ENCODE results near the gene PTPRF. TPM values are rescaled to one million over a fixed set of nuclear protein-coding genes. Genes with fewer than 3 reads are reported as not detected.

Gene PTPRF
- total and polyA plus RNA-seq, 3 donors from 2014 or later = 43.1 to 51.0 (median 45.4) TPM

DNA sequence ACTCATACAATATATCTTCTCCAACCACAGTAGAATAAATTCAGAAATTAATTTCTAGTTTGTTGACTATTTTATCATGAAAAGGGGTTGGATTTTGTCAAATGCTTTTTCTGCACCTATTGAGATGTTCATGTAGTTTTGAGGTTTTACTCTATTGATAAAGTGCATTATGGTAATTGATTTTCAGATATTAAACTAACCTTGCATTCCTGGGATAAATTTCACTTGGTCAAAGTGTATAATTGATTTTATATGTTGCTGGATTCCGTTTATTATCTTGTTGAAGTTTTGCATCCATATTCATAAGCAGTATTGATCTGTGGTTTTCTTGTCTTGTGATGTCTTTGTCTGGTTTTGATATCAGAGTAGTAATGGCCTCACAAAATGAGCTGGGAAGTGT, 42.5 kb upstream of the PTPRF start:
- Histone ChIP-seq H3K4me1 (no peaks in the 10 kb centered on the region), H3K9me3 (no peaks in the 10 kb centered on the region), H3K27ac (no peak overlapping the region), H3K4me3 (no peak overlapping the region), H3K36me3 (ENCODE audit: low read depth, missing control alignments) (no peaks in the 10 kb centered on the region), H3K27me3 (no peaks in the 10 kb centered on the region)
- intact Hi-C loops (cut with DNase I; ENCODE audit: low total_unique reads) = no loop called here
- 88 to 90% methylated on average over 1 of the region's 1 CpG for WGBS, 2 donors
- TF ChIP-seq, protein P1, sequence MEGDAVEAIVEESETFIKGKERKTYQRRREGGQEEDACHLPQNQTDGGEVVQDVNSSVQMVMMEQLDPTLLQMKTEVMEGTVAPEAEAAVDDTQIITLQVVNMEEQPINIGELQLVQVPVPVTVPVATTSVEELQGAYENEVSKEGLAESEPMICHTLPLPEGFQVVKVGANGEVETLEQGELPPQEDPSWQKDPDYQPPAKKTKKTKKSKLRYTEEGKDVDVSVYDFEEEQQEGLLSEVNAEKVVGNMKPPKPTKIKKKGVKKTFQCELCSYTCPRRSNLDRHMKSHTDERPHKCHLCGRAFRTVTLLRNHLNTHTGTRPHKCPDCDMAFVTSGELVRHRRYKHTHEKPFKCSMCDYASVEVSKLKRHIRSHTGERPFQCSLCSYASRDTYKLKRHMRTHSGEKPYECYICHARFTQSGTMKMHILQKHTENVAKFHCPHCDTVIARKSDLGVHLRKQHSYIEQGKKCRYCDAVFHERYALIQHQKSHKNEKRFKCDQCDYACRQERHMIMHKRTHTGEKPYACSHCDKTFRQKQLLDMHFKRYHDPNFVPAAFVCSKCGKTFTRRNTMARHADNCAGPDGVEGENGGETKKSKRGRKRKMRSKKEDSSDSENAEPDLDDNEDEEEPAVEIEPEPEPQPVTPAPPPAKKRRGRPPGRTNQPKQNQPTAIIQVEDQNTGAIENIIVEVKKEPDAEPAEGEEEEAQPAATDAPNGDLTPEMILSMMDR (IDR thresholded peaks at IDR 0.05) = no peak
- no peak for TF ChIP-seq POLR2A (IDR thresholded peaks at IDR 0.05)
- DNase-seq = no peak

DNA sequence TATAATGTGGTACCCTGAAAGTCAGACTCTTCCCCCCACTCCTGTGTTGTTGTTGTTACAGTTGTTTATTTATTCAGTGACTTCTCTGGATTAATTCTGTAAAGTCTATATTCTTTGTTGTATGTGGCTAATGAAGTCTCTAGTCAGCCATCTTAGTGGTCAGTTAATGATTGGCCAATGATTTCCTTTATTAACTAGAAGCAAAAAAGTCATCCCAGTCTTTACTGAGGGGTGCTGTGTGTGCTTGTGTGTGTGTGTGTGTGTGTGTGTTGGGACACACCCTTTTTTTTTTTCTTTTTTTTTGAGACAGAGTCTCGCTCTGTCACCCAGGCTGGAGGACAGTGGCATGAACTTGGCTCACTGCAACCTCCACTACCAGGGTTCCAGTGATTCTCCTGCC, 39.6 kb upstream of the PTPRF start:
- Histone ChIP-seq H3K4me1 (peaks cover 3% of the 10 kb centered on the region), H3K4me3 (no peak overlapping the region), H3K27ac (no peak overlapping the region), H3K36me3 (ENCODE audit: low read depth, missing control alignments) (no peaks in the 10 kb centered on the region), H3K27me3 (no peaks in the 10 kb centered on the region), H3K9me3 (no peaks in the 10 kb centered on the region)
- intact Hi-C loops (cut with DNase I; ENCODE audit: low total_unique reads) = no loop called here
- WGBS, 2 donors = 91 to 95% methylated on average over 1 of the region's 1 CpG
- no peak for DNase-seq
- TF ChIP-seq POLR2A (IDR thresholded peaks at IDR 0.05) = no peak
- TF ChIP-seq, protein P1 (IDR thresholded peaks at IDR 0.05) = no peak

- Histone ChIP-seq H3K27me3 (no peaks in the 10 kb centered on the region), H3K4me3 (no peak overlapping the region), H3K9me3 (no peaks in the 10 kb centered on the region), H3K27ac (no peak overlapping the region), H3K36me3 (ENCODE audit: low read depth, missing control alignments) (no peaks in the 10 kb centered on the region), H3K4me1 (peaks cover 3% of the 10 kb centered on the region)
- 80 to 86% methylated on average over 2 of the region's 2 CpGs for WGBS, 2 donors
- no peak for DNase-seq
- TF ChIP-seq POLR2A (IDR thresholded peaks at IDR 0.05) = no peak
- TF ChIP-seq, protein P1 (IDR thresholded peaks at IDR 0.05) = no peak
- intact Hi-C loops (cut with DNase I; ENCODE audit: low total_unique reads) = no loop called here
Measured at GRCh38 chr1:43492826-43493225, 37.9 kb upstream of the PTPRF start.

DNA sequence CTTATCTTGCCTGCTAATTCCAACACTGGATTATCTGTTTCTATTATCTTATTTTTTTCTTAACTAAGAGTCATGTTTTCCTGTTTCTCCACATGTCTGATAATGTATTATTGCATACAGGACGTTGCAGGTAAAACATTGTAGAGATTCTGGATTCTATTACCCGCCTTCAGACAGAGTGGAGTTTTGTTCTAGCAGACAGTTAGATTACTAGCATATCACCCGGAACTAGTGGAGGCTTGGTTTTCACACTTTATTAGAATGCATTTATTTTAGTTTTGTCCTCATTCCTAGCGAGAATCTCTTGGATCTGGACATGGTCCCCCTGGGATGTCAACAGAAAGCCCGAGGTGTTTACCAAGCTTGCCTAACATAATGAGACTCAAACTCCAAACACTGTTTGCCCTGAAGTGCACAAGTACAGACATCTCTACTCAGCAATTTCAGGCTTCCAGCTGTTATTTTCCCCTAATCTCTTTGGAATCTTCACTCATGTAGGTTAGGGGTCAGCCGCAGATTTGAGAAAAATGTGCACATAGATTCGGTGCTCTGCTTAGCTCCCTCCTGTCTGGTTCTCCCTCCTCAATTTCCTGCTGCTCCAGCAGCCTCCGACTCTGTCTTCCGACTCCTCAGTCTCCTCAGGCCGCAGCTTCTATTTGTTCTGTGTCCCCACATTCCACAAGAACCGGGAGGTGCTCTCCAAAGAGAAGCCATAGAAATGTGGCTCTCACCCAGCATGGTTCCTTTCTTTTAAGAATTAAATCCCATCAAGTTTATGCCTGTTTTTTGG, 36.8 kb upstream of the PTPRF start:
- no peak overlapping the region for H3K4me3 ChIP-seq
- H3K27ac ChIP-seq = peak overlapping the region in 1 of 2 donors; percentile 15
- WGBS, 2 donors = 46 to 52% methylated on average over 11 of the region's 11 CpGs
- intact Hi-C loops (cut with DNase I; ENCODE audit: low total_unique reads) = no loop called here
- no peaks in the 10 kb centered on the region for H3K27me3 ChIP-seq
- no peak for TF ChIP-seq POLR2A (IDR thresholded peaks at IDR 0.05)
- TF ChIP-seq, protein P1 (IDR thresholded peaks at IDR 0.05) = no peak
- H3K4me1 ChIP-seq = peaks cover 3% of the 10 kb centered on the region
- H3K36me3 ChIP-seq (ENCODE audit: low read depth, missing control alignments) = no peaks in the 10 kb centered on the region
- no peaks in the 10 kb centered on the region for H3K9me3 ChIP-seq
- no peak for DNase-seq

- DNase-seq = no peak
- Histone ChIP-seq H3K4me3 (no peak overlapping the region), H3K27ac (no peak overlapping the region), H3K36me3 (ENCODE audit: low read depth, missing control alignments) (no peaks in the 10 kb centered on the region), H3K27me3 (no peaks in the 10 kb centered on the region), H3K9me3 (no peaks in the 10 kb centered on the region), H3K4me1 (peaks cover 3% of the 10 kb centered on the region)
- TF ChIP-seq, protein P1 (IDR thresholded peaks at IDR 0.05) = no peak
- no peak for TF ChIP-seq POLR2A (IDR thresholded peaks at IDR 0.05)
- 92 to 93% methylated on average over 7 of the region's 7 CpGs for WGBS, 2 donors
- intact Hi-C loops (cut with DNase I; ENCODE audit: low total_unique reads) = no loop called here
Measured at GRCh38 chr1:43495204-43495603, 35.5 kb upstream of the PTPRF start.
